Panc1 (cell line): ENCODE results near the gene NAA25. TPM values are rescaled to one million over a fixed set of nuclear protein-coding genes. Genes with fewer than 3 reads are reported as not detected.

Experiments
- ATAC-seq: fragments of 200-7000 bp; cut with Tn5 transposase; 2 replicates; pipeline ENCODE4 v1.9.1; 2020; ENCODE audit warnings: mild to moderate bottlenecking, moderate library complexity
- BruUV-seq: library from RNA; stranded (reverse); fragments of 400-500 nt; replicated peaks from 2 replicates; lab custom pipeline; 2021; lab: Mats Ljungman, UMichigan
- CTCF ChIA-PET: fragments of 300-600 bp; sonication (Branson Sonifier 250); formaldehyde crosslinking; loops from one replicate; lab custom pipeline; 2022; ENCODE audit warnings: antibody characterized with exemption; lab: Charles Lee
- POLR2A ChIA-PET: fragments of 300-600 bp; sonication (Branson Sonifier 250); formaldehyde crosslinking; loops from one replicate; lab custom pipeline; 2022; ENCODE audit warnings: antibody characterized with exemption; lab: Charles Lee
- DNase-seq: peaks from one replicate; pipeline ENCODE4 v3.0.0-alpha.2; 2010; ENCODE audit warnings: low read depth, low spot score
- H3K27ac ChIP-seq: 2 replicates; pipeline ENCODE4 v1.5.1; 2011; ENCODE audit warnings: mild to moderate bottlenecking, low read length, inconsistent platforms
- H3K27me3 ChIP-seq: fragments of 200-500 bp; sonication (Bioruptor generic); 2 replicates; pipeline ENCODE4 v1.6.0; 2014; ENCODE audit warnings: low read length, inconsistent platforms; ENCODE audit not compliant: control insufficient read depth, insufficient read depth
- H3K36me3 ChIP-seq: fragments of 200-500 bp; sonication (Bioruptor generic); 2 replicates; pipeline ENCODE4 v1.5.1; 2014; ENCODE audit warnings: inconsistent platforms, mild to moderate bottlenecking, low read length, moderate library complexity; ENCODE audit not compliant: control insufficient read depth, insufficient read depth
- H3K4me1 ChIP-seq: 2 replicates; pipeline ENCODE4 v1.5.1; 2011; ENCODE audit warnings: inconsistent platforms, mild to moderate bottlenecking, low read length, moderate library complexity; ENCODE audit not compliant: control insufficient read depth, insufficient read depth
- H3K4me3 ChIP-seq, 2 experiments: 2 replicates each; pipeline ENCODE4 v1.5.1; 2011 to 2012; ENCODE audit warnings: low read depth in 2 of 2, low read length in 2 of 2, mild to moderate bottlenecking in 2 of 2, inconsistent platforms in 1 of 2, moderate library complexity in 1 of 2
- H3K9me3 ChIP-seq: fragments of 200-500 bp; sonication (Bioruptor generic); 2 replicates; pipeline ENCODE4 v1.5.1; 2014; ENCODE audit warnings: low read depth, mild to moderate bottlenecking, inconsistent platforms, low read length, moderate library complexity; ENCODE audit not compliant: control insufficient read depth, insufficient read depth
- POLR2AphosphoS5 ChIP-seq: IDR thresholded peaks from 2 replicates; pipeline ENCODE4 v1.6.1; 2012; ENCODE audit warnings: mild to moderate bottlenecking, low read depth, low read length, moderate library complexity
- SIN3A ChIP-seq: IDR thresholded peaks from 2 replicates; pipeline ENCODE4 v1.6.1; 2012; ENCODE audit warnings: low read depth, mild to moderate bottlenecking, low read length, moderate library complexity, borderline replicate concordance; ENCODE audit not compliant: insufficient read depth
- TCF7L2 ChIP-seq: IDR thresholded peaks from 2 replicates; pipeline ENCODE4 v1.6.1; 2011; ENCODE audit warnings: mild to moderate bottlenecking, low read depth, low read length, inconsistent platforms
- in situ Hi-C: cut with HindIII; loops from 2 replicates; pipeline ENCODE4 v1.10.0; 2016; ENCODE audit warnings: low sequenced_read_pairs, low pct_unique_long_range_greater_than_20kb
- intact Hi-C: fragments of 100-400 bp; cut with micrococcal nuclease; formaldehyde crosslinking; loops from one replicate; pipeline ENCODE4 v1.10.0; 2022; ENCODE audit not compliant: unreplicated experiment
- total RNA-seq: library from RNA; stranded (reverse); gene quantifications from one replicate; pipeline ENCODE4 v1.2.1, GENCODE V29; 2021; ENCODE audit not compliant: unreplicated experiment
- TF ChIP-seq, protein P1 (sequence below): fragments of 450-650 bp; IDR thresholded peaks from 2 replicates; pipeline ENCODE4 v1.5.1; 2017; ENCODE audit warnings: mild to moderate bottlenecking
- TF ChIP-seq, protein P2 (sequence below), 2 experiments: IDR thresholded peaks; 2 replicates each; pipeline ENCODE4 v1.6.1; 2011 to 2012; ENCODE audit warnings: low read depth in 2 of 2, control low read depth in 1 of 2, low read length in 1 of 2, mild to moderate bottlenecking in 1 of 2, moderate library complexity in 1 of 2; ENCODE audit not compliant: insufficient read depth in 1 of 2

The NAA25 gene
- total RNA-seq, 1 experiment from 2014 or later = 32.2 TPM

DNA sequence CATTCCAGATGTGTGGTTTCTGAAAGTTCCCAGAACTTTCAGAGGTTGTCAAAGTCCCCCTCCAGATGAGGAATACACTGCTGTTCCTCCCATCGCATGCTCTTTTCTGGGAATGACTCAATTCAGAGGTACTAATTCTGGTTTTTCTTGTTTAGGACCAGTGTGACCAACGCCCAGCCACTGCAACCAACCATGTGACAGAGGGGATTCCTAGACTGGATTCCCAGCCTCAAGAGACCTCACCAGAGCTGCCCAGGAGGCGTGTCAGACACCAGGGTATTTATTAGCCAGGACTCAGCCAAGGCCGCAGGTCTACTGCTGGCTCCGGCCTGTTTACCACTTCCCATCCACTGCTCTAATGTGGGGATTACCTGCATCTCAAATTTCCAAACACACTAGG lies 41.0 kb upstream of the NAA25 start:
- Histone ChIP-seq H3K36me3 (peaks cover 7% of the 10 kb centered on the region; the same call in 1 of the 2 replicates), H3K27me3 (no peaks in the 10 kb centered on the region), H3K27ac (no peak overlapping the region), H3K4me3 (no peak overlapping the region), H3K4me1 (no peaks in the 10 kb centered on the region), H3K9me3 (no peaks in the 10 kb centered on the region)
- no peak for ATAC-seq
- in situ Hi-C loops (no loop called here), intact Hi-C loops (no loop called here)
- ChIA-PET CTCF (no interaction called here), POLR2A (no interaction called here)
- no peak for DNase-seq
- TF ChIP-seq TCF7L2 = no peak
- TF ChIP-seq SIN3A = no peak
- TF ChIP-seq, protein P1, sequence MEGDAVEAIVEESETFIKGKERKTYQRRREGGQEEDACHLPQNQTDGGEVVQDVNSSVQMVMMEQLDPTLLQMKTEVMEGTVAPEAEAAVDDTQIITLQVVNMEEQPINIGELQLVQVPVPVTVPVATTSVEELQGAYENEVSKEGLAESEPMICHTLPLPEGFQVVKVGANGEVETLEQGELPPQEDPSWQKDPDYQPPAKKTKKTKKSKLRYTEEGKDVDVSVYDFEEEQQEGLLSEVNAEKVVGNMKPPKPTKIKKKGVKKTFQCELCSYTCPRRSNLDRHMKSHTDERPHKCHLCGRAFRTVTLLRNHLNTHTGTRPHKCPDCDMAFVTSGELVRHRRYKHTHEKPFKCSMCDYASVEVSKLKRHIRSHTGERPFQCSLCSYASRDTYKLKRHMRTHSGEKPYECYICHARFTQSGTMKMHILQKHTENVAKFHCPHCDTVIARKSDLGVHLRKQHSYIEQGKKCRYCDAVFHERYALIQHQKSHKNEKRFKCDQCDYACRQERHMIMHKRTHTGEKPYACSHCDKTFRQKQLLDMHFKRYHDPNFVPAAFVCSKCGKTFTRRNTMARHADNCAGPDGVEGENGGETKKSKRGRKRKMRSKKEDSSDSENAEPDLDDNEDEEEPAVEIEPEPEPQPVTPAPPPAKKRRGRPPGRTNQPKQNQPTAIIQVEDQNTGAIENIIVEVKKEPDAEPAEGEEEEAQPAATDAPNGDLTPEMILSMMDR = no peak
- TF ChIP-seq, protein P2, sequence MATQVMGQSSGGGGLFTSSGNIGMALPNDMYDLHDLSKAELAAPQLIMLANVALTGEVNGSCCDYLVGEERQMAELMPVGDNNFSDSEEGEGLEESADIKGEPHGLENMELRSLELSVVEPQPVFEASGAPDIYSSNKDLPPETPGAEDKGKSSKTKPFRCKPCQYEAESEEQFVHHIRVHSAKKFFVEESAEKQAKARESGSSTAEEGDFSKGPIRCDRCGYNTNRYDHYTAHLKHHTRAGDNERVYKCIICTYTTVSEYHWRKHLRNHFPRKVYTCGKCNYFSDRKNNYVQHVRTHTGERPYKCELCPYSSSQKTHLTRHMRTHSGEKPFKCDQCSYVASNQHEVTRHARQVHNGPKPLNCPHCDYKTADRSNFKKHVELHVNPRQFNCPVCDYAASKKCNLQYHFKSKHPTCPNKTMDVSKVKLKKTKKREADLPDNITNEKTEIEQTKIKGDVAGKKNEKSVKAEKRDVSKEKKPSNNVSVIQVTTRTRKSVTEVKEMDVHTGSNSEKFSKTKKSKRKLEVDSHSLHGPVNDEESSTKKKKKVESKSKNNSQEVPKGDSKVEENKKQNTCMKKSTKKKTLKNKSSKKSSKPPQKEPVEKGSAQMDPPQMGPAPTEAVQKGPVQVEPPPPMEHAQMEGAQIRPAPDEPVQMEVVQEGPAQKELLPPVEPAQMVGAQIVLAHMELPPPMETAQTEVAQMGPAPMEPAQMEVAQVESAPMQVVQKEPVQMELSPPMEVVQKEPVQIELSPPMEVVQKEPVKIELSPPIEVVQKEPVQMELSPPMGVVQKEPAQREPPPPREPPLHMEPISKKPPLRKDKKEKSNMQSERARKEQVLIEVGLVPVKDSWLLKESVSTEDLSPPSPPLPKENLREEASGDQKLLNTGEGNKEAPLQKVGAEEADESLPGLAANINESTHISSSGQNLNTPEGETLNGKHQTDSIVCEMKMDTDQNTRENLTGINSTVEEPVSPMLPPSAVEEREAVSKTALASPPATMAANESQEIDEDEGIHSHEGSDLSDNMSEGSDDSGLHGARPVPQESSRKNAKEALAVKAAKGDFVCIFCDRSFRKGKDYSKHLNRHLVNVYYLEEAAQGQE (IDR thresholded peaks at IDR 0.05; ENCODE audit: insufficient read depth in 1 of 2, low read depth in 2 of 2, low read length in 1 of 2) = no peak
- no peak for TF ChIP-seq POLR2AphosphoS5
- BruUV-seq = no TSS peak

DNA sequence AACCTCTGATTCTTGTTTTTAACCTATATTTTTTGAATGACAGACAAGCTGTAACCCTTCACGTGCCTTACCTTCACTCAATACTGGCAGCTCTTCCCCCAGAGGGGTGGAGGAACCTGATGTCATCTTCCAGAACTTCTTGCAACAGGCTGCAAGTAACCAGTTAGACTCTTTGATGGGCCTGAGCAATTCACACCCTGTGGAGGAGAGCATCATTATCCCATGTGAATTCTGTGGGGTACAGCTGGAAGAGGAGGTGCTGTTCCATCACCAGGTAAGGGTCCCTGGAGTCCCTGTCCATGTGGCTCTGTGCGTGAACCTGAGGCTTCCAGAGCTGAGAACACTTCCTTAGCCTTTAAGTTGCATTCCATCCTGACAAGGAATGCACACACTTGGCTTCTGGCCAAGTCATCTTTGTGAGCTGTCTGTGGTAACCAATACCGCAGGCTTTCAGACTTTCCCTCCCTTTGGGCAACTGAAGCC lies 39.5 kb upstream of the NAA25 start:
- H3K4me3 ChIP-seq = no peak overlapping the region
- no peak overlapping the region for H3K27ac ChIP-seq
- DNase-seq = no peak
- intact Hi-C loops = no loop called here
- H3K27me3 ChIP-seq = no peaks in the 10 kb centered on the region
- POLR2A ChIA-PET = no interaction called here
- no peak; the same call in 1 of the 2 replicates for ATAC-seq
- TF ChIP-seq, protein P2 (IDR thresholded peaks at IDR 0.05; ENCODE audit: insufficient read depth in 1 of 2, low read depth in 2 of 2, low read length in 1 of 2) = no peak
- no peak for TF ChIP-seq POLR2AphosphoS5
- TF ChIP-seq SIN3A = no peak
- TF ChIP-seq, protein P1 = no peak
- TF ChIP-seq TCF7L2 = no peak
- CTCF ChIA-PET = no interaction called here
- no peaks in the 10 kb centered on the region for H3K9me3 ChIP-seq
- no TSS peak for BruUV-seq
- H3K4me1 ChIP-seq = no peaks in the 10 kb centered on the region
- in situ Hi-C loops = no loop called here
- H3K36me3 ChIP-seq = peaks cover 7% of the 10 kb centered on the region; the same call in 1 of the 2 replicates
